GM12875 (cell line): ENCODE data around the gene OBSCN.

Experiments used
- H3K4me3 ChIP-seq: one replicate; pipeline ENCODE4 v1.5.1; 2011; ENCODE audit warnings: low read depth, low read length, control low read depth
- TF ChIP-seq, protein P1 (sequence below): IDR thresholded peaks from 2 replicates; pipeline ENCODE4 v1.5.1; 2011; ENCODE audit warnings: low read depth, mild to moderate bottlenecking, control low read depth, inconsistent platforms, low read length, moderate library complexity, borderline replicate concordance; ENCODE audit not compliant: insufficient read depth

OBSCN gene

DNA sequence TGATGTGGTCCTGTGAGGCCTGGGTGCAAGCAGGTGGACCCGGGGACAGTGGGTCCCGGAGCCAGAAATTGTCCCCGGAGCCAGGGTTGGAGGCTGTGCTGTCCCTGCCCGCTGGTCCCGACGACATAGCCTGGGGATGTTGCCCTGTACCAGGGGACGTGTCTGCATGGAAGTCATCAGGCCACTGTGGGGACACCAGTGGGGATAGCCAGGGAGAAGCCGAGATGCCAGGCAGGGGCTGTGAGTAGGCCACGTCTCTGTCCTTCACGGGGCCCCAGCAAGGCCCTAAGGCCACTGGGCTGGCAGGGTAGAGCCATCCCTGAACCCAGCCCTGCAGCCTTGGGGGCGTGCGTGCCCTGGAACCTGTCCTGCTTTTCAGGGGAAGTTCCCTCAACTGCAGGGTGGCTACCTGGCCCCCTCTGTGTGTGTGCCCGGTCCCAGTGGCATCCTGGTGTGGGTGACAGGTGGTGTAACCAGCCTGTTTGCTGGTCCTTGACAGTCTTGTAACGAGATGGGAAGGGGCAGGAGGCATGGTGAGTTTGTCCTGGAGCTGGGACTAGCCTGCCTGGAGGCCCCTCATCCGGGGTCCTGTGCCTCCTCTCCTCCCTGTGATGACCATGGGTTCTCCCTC is 73.2 kb downstream of the OBSCN start:
- H3K4me3 ChIP-seq = no peak overlapping the region
- TF ChIP-seq, protein P1, sequence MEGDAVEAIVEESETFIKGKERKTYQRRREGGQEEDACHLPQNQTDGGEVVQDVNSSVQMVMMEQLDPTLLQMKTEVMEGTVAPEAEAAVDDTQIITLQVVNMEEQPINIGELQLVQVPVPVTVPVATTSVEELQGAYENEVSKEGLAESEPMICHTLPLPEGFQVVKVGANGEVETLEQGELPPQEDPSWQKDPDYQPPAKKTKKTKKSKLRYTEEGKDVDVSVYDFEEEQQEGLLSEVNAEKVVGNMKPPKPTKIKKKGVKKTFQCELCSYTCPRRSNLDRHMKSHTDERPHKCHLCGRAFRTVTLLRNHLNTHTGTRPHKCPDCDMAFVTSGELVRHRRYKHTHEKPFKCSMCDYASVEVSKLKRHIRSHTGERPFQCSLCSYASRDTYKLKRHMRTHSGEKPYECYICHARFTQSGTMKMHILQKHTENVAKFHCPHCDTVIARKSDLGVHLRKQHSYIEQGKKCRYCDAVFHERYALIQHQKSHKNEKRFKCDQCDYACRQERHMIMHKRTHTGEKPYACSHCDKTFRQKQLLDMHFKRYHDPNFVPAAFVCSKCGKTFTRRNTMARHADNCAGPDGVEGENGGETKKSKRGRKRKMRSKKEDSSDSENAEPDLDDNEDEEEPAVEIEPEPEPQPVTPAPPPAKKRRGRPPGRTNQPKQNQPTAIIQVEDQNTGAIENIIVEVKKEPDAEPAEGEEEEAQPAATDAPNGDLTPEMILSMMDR = no peak

DNA sequence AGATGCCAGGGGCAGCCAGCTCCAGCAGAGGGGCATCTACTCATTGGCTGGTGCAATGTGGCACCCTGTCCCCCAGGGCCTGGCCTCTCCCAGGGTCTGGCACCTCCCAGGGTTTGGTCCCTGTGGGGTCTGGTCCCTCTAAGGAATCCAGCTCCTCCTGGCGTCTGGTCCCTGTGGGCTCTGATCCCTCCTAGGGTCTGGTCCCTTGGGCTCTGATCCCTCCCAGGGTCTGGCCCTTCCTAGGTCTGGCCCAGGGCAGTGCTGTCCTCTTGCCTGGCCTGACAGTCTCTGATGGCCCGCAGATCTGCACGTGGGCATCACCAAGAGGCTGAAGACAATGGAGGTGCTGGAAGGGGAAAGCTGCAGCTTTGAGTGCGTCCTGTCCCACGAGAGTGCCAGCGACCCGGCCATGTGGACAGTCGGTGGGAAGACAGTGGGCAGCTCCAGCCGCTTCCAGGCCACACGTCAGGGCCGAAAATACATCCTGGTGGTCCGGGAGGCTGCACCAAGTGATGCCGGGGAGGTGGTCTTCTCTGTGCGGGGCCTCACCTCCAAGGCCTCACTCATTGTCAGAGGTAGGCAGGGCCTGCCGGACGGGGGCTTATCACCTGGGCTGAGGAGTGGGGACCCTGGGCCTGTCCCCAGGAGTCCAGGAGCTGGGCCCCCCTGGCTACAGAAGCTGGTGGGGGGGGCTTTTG is 73.9 kb downstream of the OBSCN start:
- H3K4me3 ChIP-seq = no peak overlapping the region
- TF ChIP-seq, protein P1 = no peak

DNA sequence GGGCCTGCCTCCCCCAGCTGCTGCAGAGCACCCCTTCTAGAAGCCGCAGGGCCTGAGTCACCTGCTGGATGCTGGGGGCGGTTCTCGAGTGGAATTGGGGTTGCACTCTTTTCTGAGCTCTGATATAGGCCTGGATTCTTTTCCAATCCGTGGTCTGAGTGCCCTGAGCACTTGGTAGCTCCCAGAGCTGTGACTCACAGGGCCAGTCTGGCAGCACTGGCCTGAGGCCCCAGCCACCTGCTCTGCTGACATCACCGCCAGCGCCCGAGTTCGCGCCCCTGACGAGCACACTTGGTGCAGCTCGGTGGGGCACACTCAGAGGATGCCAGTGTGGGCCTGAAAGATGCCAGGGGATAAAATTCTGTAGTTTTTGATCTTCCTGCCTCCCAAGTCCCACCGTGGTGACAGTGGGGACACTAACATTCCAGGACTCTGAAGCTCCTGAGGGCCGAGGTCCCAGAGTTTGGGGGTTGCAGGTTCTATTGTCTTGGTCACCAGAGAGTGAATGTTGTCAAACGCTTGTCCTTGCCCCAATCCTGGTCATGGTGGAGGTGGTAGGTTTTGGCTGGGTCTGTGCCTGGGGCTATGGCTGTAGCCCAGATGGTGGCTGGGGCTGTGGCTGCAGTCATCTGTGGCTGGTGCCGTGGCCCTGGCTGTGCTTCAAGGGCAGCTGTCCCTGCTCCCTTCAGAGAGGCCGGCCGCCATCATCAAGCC is 74.6 kb downstream of the OBSCN start:
- no peak overlapping the region for H3K4me3 ChIP-seq
- TF ChIP-seq, protein P1 = no peak

DNA sequence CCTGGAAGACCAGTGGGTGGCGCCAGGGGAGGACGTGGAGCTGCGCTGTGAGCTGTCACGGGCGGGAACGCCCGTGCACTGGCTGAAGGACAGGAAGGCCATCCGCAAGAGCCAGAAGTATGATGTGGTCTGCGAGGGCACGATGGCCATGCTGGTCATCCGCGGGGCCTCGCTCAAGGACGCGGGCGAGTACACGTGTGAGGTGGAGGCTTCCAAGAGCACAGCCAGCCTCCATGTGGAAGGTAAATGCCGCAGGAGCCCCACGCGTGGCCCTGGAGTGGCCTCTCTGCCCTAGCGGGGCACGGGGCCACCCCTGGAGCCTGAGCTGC is 75.2 kb downstream of the OBSCN start:
- TF ChIP-seq, protein P1 = no peak
- H3K4me3 ChIP-seq = no peak overlapping the region

DNA sequence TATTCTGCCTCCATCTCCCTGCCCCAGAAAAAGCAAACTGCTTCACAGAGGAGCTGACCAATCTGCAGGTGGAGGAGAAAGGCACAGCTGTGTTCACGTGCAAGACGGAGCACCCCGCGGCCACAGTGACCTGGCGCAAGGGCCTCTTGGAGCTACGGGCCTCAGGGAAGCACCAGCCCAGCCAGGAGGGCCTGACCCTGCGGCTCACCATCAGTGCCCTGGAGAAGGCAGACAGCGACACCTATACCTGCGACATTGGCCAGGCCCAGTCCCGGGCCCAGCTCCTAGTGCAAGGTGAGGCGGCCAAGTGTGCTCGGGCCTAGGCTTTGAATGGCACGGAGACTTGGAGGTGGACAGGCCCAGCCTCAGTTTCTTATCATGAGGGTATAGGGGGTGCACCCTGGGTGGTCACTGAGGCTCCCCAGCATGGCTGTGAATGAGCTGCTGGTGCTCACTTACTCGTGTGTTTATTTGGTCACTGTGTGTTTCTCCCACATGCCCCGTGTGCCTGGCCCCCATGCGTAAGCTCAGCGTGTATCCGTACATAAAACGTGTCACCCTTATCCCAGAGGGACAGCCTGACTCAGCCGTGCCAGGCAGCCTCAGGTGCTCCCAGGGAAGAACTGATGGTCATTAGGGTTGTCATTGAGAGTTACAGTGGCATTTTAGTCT is 75.8 kb downstream of the OBSCN start:
- TF ChIP-seq, protein P1 = no peak

DNA sequence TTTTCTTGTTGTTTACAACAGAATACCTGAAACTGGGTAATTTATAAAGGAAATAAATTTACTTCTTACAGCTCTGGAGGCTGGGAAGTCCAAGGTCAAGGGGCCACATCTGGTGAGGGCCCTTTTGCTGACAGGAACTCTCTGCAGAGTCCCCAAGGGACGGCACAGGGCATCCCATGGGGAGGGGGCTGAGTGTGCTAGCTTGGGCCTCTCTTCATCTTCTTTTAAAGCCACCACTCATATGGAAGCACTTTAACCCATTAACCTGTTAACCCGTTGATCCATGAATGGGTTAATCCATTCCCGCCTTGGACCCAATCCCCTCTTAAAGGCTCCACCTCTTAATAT is 76.3 kb downstream of the OBSCN start:
- TF ChIP-seq, protein P1 = no peak
- no peak overlapping the region for H3K4me3 ChIP-seq

More for the DNA sequence above, 75.8 kb downstream of the OBSCN start:
- H3K4me3 ChIP-seq = no peak overlapping the region
